NT2/D1 (cell line): Measurements from ENCODE around the gene VCL.

Experiments
- SUZ12 ChIP-seq: IDR thresholded peaks from 2 replicates; pipeline ENCODE4 v1.6.1; 2011; ENCODE audit not compliant: insufficient read length, insufficient read depth; ENCODE audit errors: extremely low read depth
- YY1 ChIP-seq: IDR thresholded peaks from 2 replicates; pipeline ENCODE4 v1.6.1; 2011; ENCODE audit not compliant: insufficient read length, insufficient read depth

DNA sequence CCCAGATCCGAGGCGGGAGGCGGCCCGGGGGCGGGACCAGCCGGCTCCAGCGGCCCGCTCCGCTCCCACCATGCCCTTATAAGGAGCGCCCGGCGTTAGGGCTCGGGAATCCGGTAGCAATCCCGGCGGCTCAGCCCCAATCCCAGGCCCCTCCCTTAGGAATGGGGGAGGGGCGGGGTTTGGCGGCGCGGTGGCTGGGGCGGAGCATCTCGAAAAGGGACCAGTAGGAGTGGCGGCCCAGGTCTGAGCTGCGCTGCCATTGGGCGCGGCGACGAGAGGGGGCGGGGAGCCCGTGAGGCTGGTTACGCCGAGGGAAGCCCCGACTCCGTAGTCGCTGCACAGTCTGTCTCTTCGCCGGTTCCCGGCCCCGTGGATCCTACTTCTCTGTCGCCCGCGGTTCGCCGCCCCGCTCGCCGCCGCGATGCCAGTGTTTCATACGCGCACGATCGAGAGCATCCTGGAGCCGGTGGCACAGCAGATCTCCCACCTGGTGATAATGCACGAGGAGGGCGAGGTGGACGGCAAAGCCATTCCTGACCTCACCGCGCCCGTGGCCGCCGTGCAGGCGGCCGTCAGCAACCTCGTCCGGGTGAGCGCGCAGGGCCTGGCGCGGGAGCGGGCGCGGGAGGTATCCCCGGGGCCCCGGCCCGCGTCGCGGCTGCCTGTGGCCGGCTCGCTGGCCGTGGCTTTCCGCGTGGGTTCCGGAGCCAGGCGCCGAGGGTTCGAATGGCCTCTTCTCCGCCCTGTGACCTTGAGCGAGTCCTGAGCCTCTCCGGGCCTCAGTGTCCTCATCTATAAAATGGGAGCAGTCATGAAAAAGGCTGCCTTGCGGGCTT lies at the start of gene VCL:
- TF ChIP-seq SUZ12 (no peak), YY1 (no peak)
